ENCODE data around the gene CELF2.

The CELF2 gene

DNA sequence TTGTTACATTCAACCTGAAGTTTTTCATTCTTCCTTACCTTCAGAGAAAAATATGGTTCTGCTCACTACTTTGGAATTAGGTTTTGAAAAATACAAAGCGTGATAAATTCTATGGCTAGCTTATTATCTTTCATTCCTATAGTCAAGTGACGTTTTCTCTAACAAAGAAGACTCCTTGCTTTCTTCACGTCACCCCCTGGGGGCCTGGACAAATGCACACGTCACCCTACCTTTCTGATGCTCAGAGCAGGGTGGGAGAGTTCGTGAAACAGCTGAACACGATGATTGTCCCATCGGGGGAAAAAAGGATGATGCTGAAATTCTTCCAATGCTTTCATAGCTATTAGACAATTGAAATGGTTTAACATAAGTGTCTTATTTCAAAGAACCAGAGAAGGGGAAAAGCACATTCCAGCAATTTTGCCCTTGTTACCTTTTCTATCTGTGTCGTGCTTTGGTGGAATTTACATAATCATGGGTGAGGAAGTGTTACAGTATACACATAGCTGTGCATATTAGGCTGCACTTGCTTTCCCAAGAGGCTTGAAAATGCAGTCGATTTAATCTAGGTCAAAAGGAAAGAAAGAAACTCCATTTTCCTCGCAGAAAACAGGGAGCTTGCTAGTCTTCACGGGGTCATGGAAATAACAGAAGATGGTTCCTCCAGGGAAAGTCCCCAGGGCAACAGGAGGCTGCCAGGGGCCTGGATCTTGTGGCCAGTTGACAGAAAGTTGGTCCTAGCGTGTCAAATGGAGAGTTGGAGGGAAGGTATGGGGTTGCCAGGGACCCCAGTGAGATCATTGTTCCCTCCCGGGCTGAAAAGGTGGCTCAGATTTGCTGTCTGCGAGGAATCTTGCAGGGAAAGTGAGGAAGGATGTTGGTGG lies 189.2 kb downstream of the CELF2 start:
- DNase-seq, result no peak

DNA sequence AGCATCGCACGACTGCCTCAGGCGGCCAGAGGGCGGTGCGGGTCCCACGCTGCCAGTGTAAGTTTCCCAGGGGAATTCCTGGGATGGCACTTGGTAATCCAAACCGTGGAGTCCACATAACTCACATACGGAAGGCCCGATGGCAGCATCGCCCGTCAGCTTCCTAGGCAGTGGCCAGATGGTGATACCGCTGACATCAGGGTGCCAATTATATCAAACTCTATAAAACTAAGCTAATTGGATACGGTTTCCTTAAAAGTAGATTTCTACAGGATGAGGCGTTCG lies 189.8 kb downstream of the CELF2 start:
- DNase-seq, result no peak

DNA sequence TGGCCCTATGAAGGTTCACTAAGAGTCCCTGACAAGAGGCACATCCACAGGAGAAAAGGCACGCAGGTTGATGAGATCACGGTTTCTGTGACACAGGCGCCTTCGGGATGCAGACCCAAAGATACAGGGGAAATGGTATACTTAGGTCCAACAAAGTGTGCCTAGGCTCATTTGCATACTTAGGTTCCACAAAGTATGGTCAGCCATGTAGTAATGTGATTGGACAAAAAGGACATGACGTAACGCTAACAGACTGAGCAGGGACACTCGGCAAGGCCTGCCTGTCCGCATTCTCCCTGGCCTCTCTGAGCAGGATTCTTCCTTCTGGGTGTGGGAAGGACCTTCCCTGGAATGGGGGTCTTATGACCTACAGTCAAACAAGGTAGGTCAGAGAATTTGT lies 190.6 kb downstream of the CELF2 start:
- no peak for DNase-seq

DNA sequence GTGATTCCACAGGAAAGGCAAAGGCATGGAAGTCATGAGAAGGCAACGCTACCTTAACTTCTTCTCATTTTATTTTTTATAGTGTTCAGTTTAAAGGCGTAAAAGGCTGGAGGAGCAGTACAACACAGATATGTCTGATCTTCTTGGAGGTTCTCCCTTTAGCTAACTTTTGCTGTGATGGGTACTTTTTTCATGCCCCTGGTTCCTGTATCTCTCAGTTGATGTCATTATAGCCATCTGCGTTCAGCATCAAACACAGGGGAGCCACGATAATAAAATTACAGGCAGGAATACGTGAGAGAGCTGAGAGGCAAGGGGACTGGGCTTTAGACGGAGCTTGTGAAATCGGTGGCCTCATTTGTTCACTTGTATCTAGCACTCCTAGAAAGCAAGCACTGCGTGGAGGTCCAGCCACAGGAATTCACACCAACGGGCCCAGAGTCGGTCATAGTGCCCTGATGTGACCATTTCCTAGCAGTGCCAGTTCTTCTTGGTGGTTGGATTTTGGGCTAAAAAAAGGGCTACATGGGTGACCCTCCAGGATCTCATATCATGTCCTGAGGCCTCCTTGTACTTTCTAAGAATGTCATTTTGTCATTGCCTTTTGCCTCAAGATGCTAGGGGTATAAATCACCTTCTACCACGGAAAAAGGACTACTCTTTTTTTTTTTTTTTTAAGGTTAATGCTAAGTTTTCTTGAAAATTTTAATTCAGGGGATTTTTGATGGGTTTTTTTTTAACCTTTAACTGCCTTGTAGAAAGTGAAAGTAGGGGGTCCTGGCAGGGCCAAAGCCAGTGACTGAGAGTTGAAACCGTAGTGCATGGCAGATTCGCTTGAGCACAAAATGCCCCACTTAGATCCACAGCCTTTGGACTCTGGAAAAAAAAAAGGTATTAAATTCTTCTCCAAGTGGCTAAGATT lies 191.5 kb downstream of the CELF2 start:
- no peak for DNase-seq

DNA sequence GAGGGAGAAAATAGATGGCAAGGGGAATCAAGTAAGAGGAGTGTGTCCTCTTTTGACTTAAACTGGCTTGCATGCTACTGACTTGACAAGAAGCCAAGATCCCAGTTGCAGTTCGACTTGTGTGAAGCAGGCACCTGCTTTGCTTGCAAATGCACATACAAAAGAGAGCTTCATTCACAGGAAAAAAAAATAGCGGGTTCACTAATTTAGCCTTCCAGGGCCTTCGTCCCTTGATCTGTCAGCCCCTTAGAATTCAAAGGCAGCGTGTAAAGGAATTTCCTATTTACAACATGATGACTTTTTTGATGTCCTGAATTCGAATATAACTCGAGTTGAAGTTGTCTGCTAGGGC lies 192.1 kb downstream of the CELF2 start:
- DNase-seq, result no peak

DNA sequence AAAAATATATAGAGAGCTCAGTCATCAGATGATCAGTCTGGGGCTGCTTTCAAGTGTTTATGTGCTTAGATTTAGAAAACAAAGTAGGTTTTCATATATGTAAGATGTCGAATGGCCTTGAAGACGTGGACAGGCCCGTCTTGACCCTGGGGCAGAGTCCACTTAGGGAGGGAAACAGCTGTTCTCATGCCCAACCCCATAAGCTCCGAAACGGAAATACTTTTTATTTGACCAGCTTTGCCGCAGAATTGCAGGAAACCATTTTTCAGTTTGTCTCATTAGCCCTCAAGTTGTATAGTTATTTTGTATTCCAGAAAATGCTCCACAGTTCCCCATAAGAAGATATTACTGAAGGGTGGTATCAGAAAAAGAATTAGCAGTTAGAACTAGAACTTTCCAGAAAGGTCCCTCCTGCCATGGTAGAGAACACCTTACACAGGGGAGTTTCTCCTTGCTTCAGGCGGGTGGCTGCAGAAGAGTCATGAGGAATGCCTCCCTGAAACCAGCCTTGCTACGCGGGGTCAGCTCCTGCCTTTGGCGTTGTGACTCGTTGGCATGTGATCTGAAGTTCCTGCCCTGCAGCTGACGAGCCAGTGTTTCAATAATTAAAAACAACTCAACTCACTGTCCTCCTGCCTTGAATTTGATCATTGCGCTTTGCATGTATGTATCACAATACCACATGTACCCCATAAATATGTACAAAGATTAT lies 192.7 kb downstream of the CELF2 start:
- no peak for DNase-seq

DNA sequence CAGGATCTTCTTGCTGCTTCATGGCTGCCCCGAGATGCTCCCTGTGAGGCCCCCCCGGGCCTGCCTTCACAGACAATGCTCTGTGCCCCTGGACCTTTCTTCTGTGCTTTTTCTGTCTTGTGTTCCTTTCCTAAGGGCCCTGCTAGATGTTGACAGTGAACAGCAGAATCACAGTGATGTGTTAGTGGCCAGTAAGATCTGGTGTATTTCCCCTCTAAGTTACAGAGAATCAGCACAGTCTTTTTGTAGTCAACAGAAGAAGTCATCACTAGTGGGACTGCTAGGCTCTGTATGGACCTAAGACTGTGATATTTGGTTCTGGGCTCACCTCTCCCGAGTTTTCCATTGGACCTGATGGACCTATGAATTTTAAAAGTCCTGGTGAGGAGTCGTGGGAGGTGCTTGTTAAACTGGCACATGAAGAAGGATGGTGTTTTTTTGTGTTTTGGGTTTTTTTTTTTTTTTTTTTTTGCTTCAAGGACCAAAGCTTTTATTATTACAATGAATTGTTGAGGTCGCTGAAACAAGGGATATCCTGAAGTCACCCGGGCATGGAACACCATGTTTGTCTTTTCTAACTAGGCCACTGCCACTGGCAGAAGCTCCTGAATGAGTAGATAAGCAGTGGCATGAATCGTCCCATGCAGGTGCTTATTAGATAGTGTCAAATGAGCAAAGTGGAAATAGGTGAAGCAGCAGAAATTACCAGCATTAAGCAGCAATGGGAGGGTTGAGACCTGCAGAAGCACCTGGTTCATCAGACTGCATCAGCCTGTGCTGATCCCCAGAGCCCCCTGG lies 194.8 kb downstream of the CELF2 start:
- DNase-seq, result no peak

DNA sequence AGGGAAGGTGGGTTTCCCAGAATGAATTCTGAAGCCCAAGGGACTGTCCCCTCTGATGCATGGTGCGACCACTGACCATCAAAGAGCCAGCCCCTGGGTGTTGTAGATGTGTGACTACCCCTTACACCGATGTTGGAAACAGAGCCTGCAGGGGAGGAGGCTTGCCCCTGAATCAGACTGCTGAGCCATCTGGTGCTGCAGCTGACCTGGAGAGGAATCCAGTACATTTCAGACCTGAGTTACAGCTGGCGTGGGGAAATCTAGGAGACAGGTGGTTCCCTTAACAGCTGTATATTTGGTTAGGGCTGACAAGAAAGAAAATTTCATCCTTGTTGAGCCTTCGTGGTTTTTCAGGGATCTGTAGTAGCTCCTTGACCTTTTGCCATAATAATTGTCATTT lies 195.5 kb downstream of the CELF2 start:
- DNase-seq, result no peak

DNA sequence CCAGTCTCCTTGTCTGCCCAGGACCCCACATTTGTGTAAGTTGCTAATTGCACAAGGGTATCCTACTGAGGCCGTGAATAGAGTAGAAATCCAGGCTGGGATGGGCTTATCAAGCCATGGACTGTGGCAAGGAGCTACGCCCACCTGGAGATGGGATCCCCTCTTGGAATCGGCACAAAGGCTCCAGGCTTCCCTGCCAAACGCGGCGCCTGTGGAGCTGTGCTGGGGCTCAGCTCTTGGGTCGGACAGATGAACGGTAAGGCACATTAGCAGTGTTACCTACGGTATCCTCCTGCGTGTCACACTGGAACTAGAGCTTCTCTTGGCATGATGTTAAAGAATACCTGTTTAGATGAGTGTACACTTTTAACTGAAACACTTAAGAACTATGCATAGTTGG lies 196.7 kb downstream of the CELF2 start:
- no peak for DNase-seq

DNA sequence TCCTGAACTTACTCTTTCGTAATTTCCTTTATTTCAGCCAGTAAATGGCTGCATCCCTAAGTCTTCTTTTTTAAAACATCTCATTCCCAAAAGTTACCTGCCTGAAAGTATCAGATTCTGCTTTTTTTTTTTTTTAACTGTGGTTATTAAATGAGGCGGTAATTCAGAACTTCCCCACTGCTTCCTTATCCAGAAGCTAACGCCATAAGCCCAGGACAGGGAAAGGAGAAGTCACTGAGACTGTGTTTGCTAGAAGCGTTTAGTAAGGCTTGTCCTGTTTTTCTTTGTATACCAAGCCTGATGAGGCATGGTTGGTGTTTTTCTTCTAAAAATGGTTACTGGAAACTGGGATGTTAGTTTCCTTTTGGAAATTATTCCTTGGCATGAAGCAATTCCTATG lies 197.8 kb downstream of the CELF2 start:
- no peak for DNase-seq

DNA sequence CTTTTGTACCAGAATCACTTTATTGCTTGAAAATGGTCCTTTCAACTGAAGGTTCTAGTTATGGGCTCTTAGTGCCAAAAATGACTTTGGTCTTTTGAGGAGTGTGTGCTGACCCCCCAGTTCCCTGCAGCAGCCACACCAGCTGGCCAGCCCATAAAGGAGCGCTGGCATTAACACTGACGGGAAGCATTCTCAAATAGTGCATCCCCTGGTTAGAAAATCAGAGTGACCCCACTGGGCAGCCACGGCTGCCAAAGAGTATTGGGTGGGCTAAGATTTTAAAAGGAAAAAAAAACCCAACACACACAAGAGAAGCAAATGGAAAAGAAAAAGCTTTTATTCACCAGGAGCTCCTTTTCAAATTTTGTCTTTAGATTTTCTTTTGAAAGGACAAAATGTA lies 199.8 kb downstream of the CELF2 start:
- DNase-seq, result no peak

DNA sequence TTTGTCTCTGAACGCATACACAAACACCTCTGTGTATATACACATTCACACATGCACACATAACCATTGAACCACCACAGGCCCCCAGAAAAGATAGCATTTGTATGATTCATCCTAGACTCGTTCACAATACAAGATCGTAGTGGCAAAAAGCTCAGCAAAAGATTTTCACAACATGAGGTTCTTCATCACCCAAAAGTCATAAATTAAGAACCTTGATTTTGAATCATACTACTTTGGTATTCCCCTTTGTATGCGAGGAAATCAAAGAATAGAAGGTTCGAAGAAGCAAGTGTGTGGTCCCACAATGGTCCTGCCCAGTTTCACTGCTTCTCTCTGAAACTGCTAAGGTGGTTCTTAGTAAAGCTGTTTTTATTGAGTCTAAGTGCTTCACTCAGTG lies 200.7 kb downstream of the CELF2 start:
- DNase-seq, result no peak

DNA sequence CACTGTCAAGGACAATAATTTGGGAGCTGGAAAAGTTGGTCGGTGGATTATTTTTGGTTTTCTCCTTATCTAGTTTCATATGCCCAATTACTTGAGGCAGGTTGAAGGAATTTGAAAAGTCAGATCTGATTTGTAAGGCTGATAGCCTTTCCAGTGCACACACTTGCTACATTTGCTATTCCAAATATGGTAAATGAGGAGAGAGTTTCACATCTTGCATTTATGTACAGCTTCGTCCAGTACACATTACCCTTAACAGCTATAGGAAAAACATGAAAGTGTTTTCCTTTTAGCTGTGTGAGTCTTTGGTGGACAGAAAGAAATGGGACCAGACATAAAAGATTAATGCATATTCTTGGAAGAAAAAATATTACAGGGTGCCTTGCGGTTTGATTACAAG lies 201.8 kb downstream of the CELF2 start:
- no peak for DNase-seq

DNA sequence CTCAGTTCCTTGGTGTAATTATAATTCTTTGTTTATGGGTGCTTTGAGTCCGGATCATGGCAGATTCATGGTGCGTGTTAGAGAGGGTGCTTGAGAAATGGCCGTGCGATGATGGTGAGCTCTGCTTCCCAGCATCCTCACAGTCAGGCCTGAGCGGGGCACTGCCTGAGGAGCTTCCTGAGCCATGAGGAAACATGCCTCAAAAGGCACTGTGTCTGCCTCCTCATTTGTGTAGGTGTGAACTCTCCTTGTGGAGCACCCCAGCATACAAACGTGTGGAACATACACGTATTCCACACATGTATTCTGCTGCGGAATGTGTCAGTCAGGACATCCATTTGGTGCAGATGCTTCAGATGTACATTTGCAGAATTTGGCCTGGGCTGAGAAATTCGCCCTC lies 205.4 kb downstream of the CELF2 start:
- DNase-seq, result no peak

DNA sequence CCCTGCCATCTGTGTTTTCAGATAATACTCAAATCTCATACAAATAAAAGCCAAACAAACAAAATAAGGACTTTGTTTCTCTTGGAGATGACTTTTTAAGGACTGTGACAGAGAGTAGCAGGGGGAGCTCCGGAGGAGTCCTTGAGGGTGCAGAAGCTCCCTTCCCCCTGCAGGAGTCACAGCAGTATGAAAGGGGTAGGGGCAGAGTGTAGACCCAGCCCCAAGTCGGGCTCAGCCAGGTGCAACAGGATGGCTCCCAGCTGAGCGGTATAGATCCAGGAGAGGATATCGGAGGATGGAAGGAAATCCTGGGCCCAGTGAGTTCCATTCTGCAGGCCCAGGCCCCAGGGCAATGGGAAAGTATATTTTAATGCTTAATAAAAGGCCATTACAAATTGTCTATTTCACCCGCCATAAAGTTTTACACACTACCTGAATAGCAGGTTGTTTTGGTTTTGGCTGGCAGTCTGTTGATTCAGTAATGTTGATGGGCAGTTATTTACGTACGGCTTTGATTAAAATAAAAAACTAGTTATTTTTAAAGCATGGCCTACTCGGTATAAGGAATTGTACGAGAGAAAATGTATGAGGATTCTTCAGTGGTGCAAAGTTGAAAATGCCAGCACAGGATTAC lies 206.0 kb downstream of the CELF2 start:
- no peak for DNase-seq

DNA sequence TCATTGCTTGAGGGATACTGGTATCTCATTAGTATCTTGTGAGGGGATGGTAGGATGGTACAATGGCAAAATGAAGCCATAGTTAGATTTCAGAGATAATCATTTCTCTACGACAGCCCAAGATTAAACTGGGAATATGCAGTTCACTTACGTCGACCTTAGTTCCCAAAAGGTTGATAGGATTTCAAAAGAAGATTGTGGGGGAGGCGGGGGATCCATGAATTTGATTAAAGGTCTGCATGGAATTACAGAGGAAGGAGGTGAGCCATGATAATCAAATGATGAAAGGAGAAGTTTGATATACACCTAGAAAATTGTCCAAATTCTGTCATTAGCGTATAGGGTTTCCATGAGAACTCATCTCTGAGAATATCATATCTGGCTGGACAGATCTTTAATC lies 206.6 kb downstream of the CELF2 start:
- DNase-seq, result no peak

DNA sequence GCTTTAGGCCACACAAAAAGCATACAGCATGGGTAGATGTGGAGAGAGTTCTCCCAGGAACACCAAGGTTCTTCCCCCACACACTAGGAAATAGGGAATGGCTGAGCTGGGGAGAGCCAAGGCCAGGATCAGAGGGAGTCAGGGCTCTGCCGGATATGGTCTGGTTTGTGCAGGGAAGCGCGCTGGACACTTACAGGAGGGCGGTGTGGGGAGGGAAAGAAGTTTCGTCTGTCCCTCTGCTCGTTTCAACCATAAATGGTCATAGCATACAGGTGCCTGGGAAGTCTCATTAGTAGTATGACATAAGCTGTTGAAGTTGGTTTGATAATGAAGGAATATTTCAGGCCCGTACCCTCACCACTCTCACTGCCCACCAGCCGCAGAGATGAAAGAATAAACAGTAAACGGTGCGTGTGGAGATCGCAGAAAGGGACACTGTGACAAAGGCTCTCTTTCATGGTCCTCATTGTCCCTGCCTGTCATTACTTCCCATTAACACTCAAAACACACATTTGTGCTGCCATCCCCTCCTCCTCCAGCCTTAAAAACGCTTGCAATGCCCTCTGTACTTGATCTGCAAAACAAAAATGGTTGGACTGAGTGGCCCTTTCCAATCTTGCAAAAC lies 207.2 kb downstream of the CELF2 start:
- no peak for DNase-seq

DNA sequence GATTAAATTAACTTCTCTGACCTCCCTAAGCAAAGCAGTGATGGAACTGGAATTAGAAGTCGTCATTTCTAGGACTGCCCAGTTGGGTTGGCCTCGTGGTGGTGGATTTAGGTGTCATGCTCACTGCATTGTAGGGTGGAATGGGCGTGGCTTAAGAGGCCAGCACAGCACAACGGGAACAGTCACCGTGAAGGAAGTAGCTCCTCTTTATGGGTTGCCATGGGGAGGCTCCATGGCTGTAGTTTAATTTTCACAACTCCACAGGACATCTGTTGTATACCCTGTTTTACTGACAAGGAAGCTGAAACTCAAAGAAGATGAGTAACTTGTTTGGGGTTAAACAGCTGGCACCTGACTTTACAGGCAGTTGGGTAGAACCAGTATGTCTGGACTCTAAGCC lies 208.3 kb downstream of the CELF2 start:
- no peak for DNase-seq

DNA sequence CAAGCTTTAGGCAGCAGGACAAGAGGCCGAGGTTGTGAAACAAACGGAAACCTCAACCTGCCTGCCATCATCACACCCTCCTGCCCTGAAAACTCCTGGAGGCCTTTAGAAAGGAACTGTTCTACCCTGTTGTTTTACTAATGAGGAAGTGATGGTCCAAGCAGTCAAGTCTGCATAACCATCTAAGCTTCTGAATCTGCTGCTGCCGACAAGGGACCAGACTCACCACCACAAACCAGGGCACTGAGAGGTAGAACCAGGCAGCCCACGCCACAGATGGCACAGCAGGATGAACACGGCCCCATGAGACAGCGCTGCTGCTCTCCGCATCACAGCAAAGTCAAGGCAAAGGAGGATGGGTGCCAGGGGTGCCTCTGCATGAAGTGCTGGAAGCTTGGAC lies 209.4 kb downstream of the CELF2 start:
- no peak for DNase-seq

DNA sequence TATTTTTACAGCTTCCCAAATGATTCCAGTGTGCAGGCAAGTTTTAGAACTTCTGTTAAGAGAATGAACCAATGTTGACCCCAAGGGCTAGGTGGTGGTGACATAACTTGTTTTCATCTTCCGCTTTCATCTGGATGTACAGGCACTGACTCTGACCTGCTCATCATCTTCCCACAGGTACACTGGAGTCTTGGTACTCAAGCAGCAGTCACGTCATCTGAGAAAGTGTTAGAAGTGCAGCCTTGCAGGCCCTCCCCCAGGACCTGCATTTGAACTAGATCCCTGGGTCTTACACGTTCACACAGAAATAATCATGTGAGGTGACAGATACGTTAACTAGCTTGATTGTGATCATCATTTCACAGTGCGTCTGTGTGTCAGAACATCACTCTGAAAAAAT lies 212.2 kb downstream of the CELF2 start:
- no peak for DNase-seq

DNA sequence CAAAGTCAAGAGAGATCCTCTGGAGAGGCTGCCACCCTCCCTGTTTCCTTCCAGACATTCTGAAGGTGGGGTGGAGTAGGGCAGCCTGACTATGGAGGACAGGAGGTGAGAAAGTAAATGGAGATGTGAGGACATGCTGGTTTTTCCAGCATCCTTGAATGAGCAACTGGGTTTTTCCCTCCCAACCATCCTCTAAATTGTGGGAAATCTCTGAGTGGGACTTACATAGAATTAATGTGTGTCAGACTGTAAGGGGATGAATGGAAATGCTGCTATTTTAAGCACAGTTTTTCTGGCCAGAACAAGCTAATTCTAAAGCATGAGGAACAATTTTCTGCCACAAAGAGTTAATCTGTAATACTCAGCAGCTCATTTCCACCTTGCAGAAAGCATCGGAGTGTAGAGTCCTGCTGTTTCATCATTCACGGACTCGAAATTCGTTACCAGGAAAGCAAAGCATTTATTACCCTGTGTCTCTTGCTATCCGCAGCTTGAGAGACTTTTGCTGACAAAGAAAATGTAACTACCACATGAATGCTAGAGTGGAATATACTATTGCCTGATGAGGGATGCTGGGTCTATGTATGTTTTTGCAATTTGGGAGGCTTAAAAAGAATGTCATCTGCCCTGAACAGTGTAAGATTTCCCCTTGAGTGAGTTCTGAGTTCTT lies 213.0 kb downstream of the CELF2 start:
- no peak for DNase-seq

Data from NCI-H1105 treated with DMSO at 0.1 percent for 48 hours (cell line).